ENCODE data around the gene GLI3.

Gene GLI3

GRCh38 chr7:41912426-41912825 lies 324.6 kb downstream of the GLI3 start:
- peak; percentile 35 for DNase-seq

GRCh38 chr7:41911792-41912191 lies 325.2 kb downstream of the GLI3 start:
- peak; percentile 87 for DNase-seq

Measured in kidney glomerular epithelial cell (primary cell).